ENCODE results near the gene COL4A2.

DNA sequence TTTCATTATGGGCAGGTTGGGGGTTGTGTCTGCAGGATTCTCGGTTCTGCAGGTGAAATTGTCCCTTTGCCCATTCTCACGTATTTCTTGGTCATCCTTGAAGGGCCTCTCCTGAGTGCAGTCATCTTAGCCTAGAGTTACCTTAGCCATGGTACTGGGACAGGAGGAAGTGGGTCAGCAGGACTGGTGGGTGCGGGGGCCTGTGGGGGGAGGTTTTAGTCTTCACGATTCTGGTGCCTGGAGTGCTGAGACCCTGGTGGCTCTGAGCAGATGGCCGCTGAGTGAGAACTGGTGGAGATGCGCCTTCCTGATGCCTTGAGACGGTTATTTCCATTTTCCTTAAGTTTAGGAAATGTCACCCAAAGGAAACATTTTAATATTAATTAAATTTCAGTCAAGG is 11.8 kb downstream of the COL4A2 start:
- no peak for TF ChIP-seq POLR2A (IDR thresholded peaks at IDR 0.05)
- TF ChIP-seq, protein P1, sequence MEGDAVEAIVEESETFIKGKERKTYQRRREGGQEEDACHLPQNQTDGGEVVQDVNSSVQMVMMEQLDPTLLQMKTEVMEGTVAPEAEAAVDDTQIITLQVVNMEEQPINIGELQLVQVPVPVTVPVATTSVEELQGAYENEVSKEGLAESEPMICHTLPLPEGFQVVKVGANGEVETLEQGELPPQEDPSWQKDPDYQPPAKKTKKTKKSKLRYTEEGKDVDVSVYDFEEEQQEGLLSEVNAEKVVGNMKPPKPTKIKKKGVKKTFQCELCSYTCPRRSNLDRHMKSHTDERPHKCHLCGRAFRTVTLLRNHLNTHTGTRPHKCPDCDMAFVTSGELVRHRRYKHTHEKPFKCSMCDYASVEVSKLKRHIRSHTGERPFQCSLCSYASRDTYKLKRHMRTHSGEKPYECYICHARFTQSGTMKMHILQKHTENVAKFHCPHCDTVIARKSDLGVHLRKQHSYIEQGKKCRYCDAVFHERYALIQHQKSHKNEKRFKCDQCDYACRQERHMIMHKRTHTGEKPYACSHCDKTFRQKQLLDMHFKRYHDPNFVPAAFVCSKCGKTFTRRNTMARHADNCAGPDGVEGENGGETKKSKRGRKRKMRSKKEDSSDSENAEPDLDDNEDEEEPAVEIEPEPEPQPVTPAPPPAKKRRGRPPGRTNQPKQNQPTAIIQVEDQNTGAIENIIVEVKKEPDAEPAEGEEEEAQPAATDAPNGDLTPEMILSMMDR (IDR thresholded peaks at IDR 0.05): no peak

All from ovary (tissue), 3 donors.